NCI-H748 (cell line): ENCODE results near the gene SLC35A4.
"Not testable (repeated sequence)": the region's sequence is repeated elsewhere in the genome, so short reads cannot be mapped to it uniquely, and the experiment has no call there.

Experiments
- DNase-seq: peaks from one replicate; lab custom pipeline; 2025; ENCODE audit not compliant: unreplicated experiment; lab: John Stamatoyannopoulos, UW

SLC35A4 gene

GRCh38 chr5:140588311-140589070, 23.9 kb downstream of the SLC35A4 start:
- DNase-seq, result no peak

GRCh38 chr5:140590861-140591260, 26.2 kb downstream of the SLC35A4 start:
- no peak for DNase-seq

GRCh38 chr5:140591747-140592372, 27.2 kb downstream of the SLC35A4 start:
- DNase-seq, result no peak

GRCh38 chr5:140593070-140593469, 28.4 kb downstream of the SLC35A4 start:
- peak; percentile 32 for DNase-seq

- DNase-seq, result no peak
Observed at GRCh38 chr5:140594169-140594568, 29.5 kb downstream of the SLC35A4 start.

- DNase-seq, result no peak
Observed at GRCh38 chr5:140595538-140596300, 31.1 kb downstream of the SLC35A4 start.

GRCh38 chr5:140596321-140596741, 31.7 kb downstream of the SLC35A4 start:
- no peak for DNase-seq

- no peak for DNase-seq
Observed at GRCh38 chr5:140598836-140599235, 34.2 kb downstream of the SLC35A4 start.

GRCh38 chr5:140600096-140600495, 35.5 kb downstream of the SLC35A4 start:
- no peak for DNase-seq

GRCh38 chr5:140602147-140602546, 37.5 kb downstream of the SLC35A4 start:
- DNase-seq, result no peak

- not testable (repeated sequence) for DNase-seq
Observed at GRCh38 chr5:140603446-140603698, 38.7 kb downstream of the SLC35A4 start.

GRCh38 chr5:140603734-140604133, 39.1 kb downstream of the SLC35A4 start:
- no peak for DNase-seq

GRCh38 chr5:140605879-140606278, 41.3 kb downstream of the SLC35A4 start:
- DNase-seq, result no peak

GRCh38 chr5:140607031-140607430, 42.4 kb downstream of the SLC35A4 start:
- DNase-seq, result no peak

- DNase-seq, result no peak
Observed at GRCh38 chr5:140608722-140609121, 44.1 kb downstream of the SLC35A4 start.

- DNase-seq, result no peak
Observed at GRCh38 chr5:140609126-140609525, 44.5 kb downstream of the SLC35A4 start.

- no peak for DNase-seq
Observed at GRCh38 chr5:140611020-140611521, 46.4 kb downstream of the SLC35A4 start.
